Caco-2 (cell line): Measurements from ENCODE around the gene IGFALS. TPM values are rescaled to one million over a fixed set of nuclear protein-coding genes. Genes with fewer than 3 reads are reported as not detected.
"Not testable (repeated sequence)": the region's sequence is repeated elsewhere in the genome, so short reads cannot be mapped to it uniquely, and the experiment has no call there.

Source experiments
- BruUV-seq: library from RNA; stranded (reverse); fragments of 400-500 nt; replicated peaks from 2 replicates; lab custom pipeline; 2021; lab: Mats Ljungman, UMichigan
- CTCF ChIA-PET: fragments of 300-600 bp; sonication (Branson Sonifier 250); formaldehyde crosslinking; loops from one replicate; lab custom pipeline; 2022; ENCODE audit warnings: antibody characterized with exemption; lab: Charles Lee
- POLR2A ChIA-PET: fragments of 300-600 bp; sonication (Branson Sonifier 250); formaldehyde crosslinking; loops from one replicate; lab custom pipeline; 2022; ENCODE audit warnings: antibody characterized with exemption; lab: Charles Lee
- DNase-seq, 2 experiments: peaks; one replicate each; pipeline versions ENCODE4 v3.0.0 to v3.0.0-alpha.2; 2020 to 2022
- H3K27me3 ChIP-seq: replicated peaks from 2 replicates; pipeline ENCODE4 v1.6.0; 2011; ENCODE audit warnings: low read length; ENCODE audit not compliant: control insufficient read depth, insufficient read depth
- H3K36me3 ChIP-seq: 2 replicates; pipeline ENCODE4 v1.5.1; 2011; ENCODE audit warnings: low read length; ENCODE audit not compliant: control insufficient read depth, insufficient read depth
- H3K4me1 ChIP-seq: fragments of 250-450 bp; sonication (Bioruptor Pico); 2 replicates; pipeline ENCODE4 v1.5.1; 2020; ENCODE audit warnings: mild to moderate bottlenecking
- H3K4me3 ChIP-seq: 2 replicates; pipeline ENCODE4 v1.5.1; 2011; ENCODE audit warnings: low read depth, mild to moderate bottlenecking, control low read depth, low read length
- H3K9me3 ChIP-seq: fragments of 250-450 bp; sonication (Bioruptor Pico); 2 replicates; pipeline ENCODE4 v1.5.1; 2020; ENCODE audit warnings: mild to moderate bottlenecking, moderate library complexity
- H3K27ac Mint-ChIP-seq: one replicate; pipeline ENCODE4 v1.8.0; 2022; ENCODE audit warnings: mixed read lengths; ENCODE audit not compliant: unreplicated experiment
- H3K27me3 Mint-ChIP-seq: one replicate; pipeline ENCODE4 v1.8.0; 2022; ENCODE audit warnings: mixed read lengths; ENCODE audit not compliant: insufficient read depth, unreplicated experiment
- H3K36me3 Mint-ChIP-seq: one replicate; pipeline ENCODE4 v1.8.0; 2022; ENCODE audit warnings: mild to moderate bottlenecking, mixed read lengths; ENCODE audit not compliant: insufficient read depth, unreplicated experiment
- H3K4me1 Mint-ChIP-seq: one replicate; pipeline ENCODE4 v1.8.0; 2022; ENCODE audit warnings: low read depth, mixed read lengths; ENCODE audit not compliant: unreplicated experiment
- H3K4me3 Mint-ChIP-seq: one replicate; pipeline ENCODE4 v1.8.0; 2022; ENCODE audit warnings: mild to moderate bottlenecking, moderate library complexity, mixed read lengths; ENCODE audit not compliant: unreplicated experiment
- H3K9me3 Mint-ChIP-seq: one replicate; pipeline ENCODE4 v1.8.0; 2022; ENCODE audit warnings: mixed read lengths; ENCODE audit not compliant: unreplicated experiment
- CTCF ChIP-seq, 2 experiments: fragments of 200-600 bp in 1 of 2; IDR thresholded peaks; 1 replicate in 1 of 2; 2 replicates in 1 of 2; pipeline versions ENCODE4 v1.5.1 to v1.8.0; 2011 to 2022; ENCODE audit warnings: antibody characterized with exemption in 1 of 2, control low read depth in 1 of 2, inconsistent platforms in 1 of 2, low read depth in 1 of 2, low read length in 1 of 2, mild to moderate bottlenecking in 1 of 2, moderate library complexity in 1 of 2; ENCODE audit not compliant: insufficient read depth in 1 of 2, severe bottlenecking in 1 of 2, unreplicated experiment in 1 of 2
- intact Hi-C: fragments of 100-400 bp; cut with micrococcal nuclease; formaldehyde crosslinking; loops from one replicate; pipeline ENCODE4 v1.10.0; 2022; ENCODE audit not compliant: unreplicated experiment
- total RNA-seq: library from RNA; stranded (reverse); gene quantifications from 2 replicates; pipeline ENCODE4 v1.2.3, GENCODE V29; 2022

Gene IGFALS
- total RNA-seq, 1 experiment from 2014 or later, result not detected

GRCh38 chr16:1808691-1809090 lies 15.2 kb upstream of the IGFALS start:
- Histone ChIP-seq H3K4me1 (no peaks in the 10 kb centered on the region), H3K9me3 (no peaks in the 10 kb centered on the region), H3K27me3 (no peaks in the 10 kb centered on the region), H3K36me3 (no peaks in the 10 kb centered on the region), H3K4me3 (no peak overlapping the region)
- H3K4me3 Mint-ChIP-seq, result no peak overlapping the region
- TF ChIP-seq CTCF (IDR thresholded peaks at IDR 0.05; ENCODE audit: insufficient read depth in 1 of 2, low read depth in 1 of 2, low read length in 1 of 2, severe bottlenecking in 1 of 2, unreplicated experiment in 1 of 2), result no peak
- ChIA-PET POLR2A (no interaction called here), CTCF (no interaction called here)
- H3K4me1 Mint-ChIP-seq, result no peaks in the 10 kb centered on the region
- BruUV-seq, result no TSS peak
- intact Hi-C loops, result no loop called here
- DNase-seq, result no peak
- no peaks in the 10 kb centered on the region for H3K27me3 Mint-ChIP-seq
- no peak overlapping the region for H3K27ac Mint-ChIP-seq
- peaks cover 11% of the 10 kb centered on the region for H3K36me3 Mint-ChIP-seq
- H3K9me3 Mint-ChIP-seq, result no peaks in the 10 kb centered on the region

- peaks cover 5% of the 10 kb centered on the region for H3K36me3 Mint-ChIP-seq
- Histone ChIP-seq H3K9me3 (no peaks in the 10 kb centered on the region), H3K4me3 (no peak overlapping the region), H3K4me1 (no peaks in the 10 kb centered on the region), H3K36me3 (no peaks in the 10 kb centered on the region), H3K27me3 (no peaks in the 10 kb centered on the region)
- no peak overlapping the region for H3K4me3 Mint-ChIP-seq
- BruUV-seq, result no TSS peak
- H3K9me3 Mint-ChIP-seq, result no peaks in the 10 kb centered on the region
- POLR2A ChIA-PET, result no interaction called here
- intact Hi-C loops, result no loop called here
- CTCF ChIA-PET, result no interaction called here
- no peak for DNase-seq
- no peak for TF ChIP-seq CTCF (IDR thresholded peaks at IDR 0.05; ENCODE audit: insufficient read depth in 1 of 2, low read depth in 1 of 2, low read length in 1 of 2, severe bottlenecking in 1 of 2, unreplicated experiment in 1 of 2)
- H3K27ac Mint-ChIP-seq, result no peak overlapping the region
- H3K27me3 Mint-ChIP-seq, result no peaks in the 10 kb centered on the region
- no peaks in the 10 kb centered on the region for H3K4me1 Mint-ChIP-seq
Observed at GRCh38 chr16:1807626-1808025, 14.1 kb upstream of the IGFALS start.

GRCh38 chr16:1800701-1801100 lies 7.2 kb upstream of the IGFALS start:
- Histone ChIP-seq H3K27me3 (no peaks in the 10 kb centered on the region), H3K4me1 (no peaks in the 10 kb centered on the region), H3K9me3 (peaks cover 14% of the 10 kb centered on the region; the same call in 1 of the 2 replicates), H3K36me3 (no peaks in the 10 kb centered on the region), H3K4me3 (no peak overlapping the region)
- no TSS peak for BruUV-seq
- no peak overlapping the region for H3K27ac Mint-ChIP-seq
- no peak overlapping the region for H3K4me3 Mint-ChIP-seq
- no peaks in the 10 kb centered on the region for H3K27me3 Mint-ChIP-seq
- ChIA-PET CTCF (interaction anchor here (0.7 kb wide), 1 partner anchor 77 kb away, joined by 3 read pairs; no protein-coding TSS in a partner anchor), POLR2A (no interaction called here)
- intact Hi-C loops, result no loop called here
- H3K36me3 Mint-ChIP-seq, result peaks cover 5% of the 10 kb centered on the region
- DNase-seq, result no peak
- H3K9me3 Mint-ChIP-seq, result no peaks in the 10 kb centered on the region
- no peak for TF ChIP-seq CTCF (IDR thresholded peaks at IDR 0.05; ENCODE audit: insufficient read depth in 1 of 2, low read depth in 1 of 2, low read length in 1 of 2, severe bottlenecking in 1 of 2, unreplicated experiment in 1 of 2)
- no peaks in the 10 kb centered on the region for H3K4me1 Mint-ChIP-seq

GRCh38 chr16:1799263-1799662 lies 5.8 kb upstream of the IGFALS start:
- H3K27me3 Mint-ChIP-seq, H3K4me3 Mint-ChIP-seq, H3K36me3 Mint-ChIP-seq, H3K4me1 Mint-ChIP-seq, DNase-seq, H3K36me3 ChIP-seq, H3K27me3 ChIP-seq, POLR2A ChIA-PET, H3K4me1 ChIP-seq, H3K27ac Mint-ChIP-seq, intact Hi-C loops, H3K9me3 Mint-ChIP-seq, CTCF ChIA-PET, BruUV-seq, H3K4me3 ChIP-seq: not testable (repeated sequence)
- H3K9me3 ChIP-seq, result peaks cover 14% of the 10 kb centered on the region; the same call in 1 of the 2 replicates
